HG02763 (cell line): ENCODE results near the gene ENDOV.
A peak's percentile ranks its signal among the peaks of the same experiment; 100 is the strongest.

Experiments used
- ATAC-seq: cut with Tn5 transposase; IDR thresholded peaks from one replicate; pipeline ENCODE4 v1.9.1; 2021; ENCODE audit warnings: mild to moderate bottlenecking, moderate library complexity; ENCODE audit not compliant: unreplicated experiment

Gene ENDOV

DNA sequence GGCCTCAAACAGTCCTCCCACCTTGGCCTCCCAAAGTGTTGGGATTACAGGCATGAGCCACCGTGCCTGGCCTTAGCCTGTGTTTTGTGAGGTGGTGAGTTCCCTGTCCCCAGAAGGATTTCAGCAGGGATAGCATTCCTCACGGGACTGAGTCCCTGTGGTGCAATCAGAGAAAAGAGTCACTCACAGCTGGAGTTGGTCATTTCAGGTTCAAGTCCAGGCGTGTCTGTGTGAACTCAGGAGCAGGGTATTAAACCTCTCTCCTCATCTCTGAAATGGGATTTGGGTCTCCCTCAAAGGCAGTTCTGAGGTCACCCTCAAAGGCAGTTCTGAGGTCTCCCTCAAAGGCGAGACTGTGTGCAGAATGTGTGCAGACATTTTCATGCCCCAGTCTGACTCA lies 32.8 kb downstream of the ENDOV start:
- ATAC-seq: no peak

DNA sequence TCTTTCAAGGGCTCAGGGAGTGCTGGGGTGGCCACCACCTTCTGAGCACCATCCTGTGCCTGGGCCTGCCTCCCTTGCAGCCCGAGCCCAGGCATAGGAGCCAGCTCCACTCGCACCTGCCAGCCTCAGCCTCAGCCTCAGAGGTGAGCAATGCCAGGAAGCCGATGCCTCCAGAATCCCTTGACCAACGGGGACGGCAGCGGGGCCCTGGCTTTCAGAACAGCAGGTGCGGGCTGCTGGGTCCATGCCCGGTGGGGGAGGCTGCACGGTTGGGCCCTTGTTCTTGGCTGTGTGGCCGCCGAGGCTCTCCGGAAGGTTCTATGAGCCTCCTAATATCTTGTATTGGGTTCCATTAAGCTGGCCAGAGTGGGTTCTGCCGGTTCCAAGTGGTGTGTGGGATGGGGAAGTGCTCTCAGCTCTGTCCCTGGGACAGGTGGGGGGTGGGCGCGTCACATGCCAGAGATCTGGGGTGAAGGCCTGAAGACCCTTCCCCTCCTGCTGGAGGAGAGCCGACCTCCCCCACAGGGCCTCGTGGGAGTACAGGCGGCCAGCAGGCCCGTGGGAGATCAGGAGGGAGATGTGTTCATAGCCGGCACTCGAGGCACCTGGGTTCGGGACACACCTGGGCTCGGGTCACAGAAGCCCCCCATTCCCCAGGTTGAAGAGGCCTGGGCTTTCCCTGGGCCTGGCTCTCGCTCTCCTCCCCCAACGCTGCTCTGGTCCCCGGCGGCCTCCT lies 34.4 kb downstream of the ENDOV start:
- ATAC-seq: no peak

DNA sequence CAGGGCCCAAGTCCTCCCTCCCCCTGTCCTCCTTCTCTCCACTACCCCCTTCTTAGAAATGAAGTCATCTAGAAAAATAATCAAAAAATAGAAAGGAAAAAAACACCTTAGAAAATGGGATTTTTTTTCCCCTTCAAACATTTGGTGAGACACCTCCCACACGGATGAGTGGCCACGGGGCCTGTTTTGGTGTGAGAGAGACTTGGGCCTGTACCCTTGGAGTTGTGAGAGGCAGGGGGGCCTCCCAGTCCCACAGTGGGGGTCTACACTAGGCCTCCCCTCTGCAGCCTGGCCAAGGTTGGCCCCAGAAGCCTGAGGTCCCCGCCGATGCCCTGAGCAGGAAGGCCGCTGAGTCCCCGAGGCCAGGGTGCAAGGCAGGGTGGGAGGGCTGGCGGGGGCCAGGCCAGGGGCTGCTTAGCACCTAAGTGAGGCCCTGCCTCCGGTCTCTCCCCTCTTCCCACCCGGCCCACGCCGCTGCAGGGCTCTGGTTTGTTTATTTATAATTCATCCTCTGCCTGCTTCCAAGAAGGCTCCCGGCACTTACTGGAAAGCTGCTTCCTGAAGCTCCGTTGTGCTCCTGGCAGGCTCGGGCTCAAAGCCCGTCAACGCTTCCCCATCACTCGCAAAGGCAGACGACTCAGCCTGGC lies 35.1 kb downstream of the ENDOV start:
- ATAC-seq: no peak

DNA sequence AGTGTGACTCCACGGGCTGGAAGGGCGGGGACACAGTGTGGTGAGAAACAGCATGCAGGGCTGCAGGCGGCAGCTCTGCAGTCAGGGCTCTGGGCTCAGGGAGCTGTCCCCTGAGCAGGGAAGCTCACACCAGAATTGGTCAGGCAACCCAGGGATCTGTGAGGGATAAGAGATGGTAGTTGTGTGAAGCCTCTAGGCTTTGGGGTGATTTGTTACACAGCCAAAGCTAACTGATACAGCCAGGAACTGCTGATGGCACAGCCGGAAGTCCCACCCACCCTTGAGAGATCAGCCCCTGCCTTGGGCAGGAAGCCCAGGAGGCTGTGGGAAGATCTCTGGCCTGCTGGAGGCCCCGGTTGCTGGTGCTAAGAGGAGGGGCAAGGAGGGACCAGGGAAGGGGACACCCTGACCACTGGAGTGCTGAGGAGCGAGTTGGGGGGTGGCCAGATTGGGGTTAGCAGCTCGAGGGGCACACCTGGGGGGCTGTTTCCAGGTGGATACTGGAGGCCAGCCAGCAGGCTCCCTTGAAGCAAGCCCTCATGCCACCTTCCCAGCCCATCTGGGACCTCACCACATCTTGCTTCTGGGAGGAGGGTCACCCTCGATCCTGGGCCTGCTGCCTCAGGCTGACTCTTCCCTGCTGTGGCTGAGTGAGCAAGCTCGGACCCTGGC lies 36.3 kb downstream of the ENDOV start:
- no peak for ATAC-seq

DNA sequence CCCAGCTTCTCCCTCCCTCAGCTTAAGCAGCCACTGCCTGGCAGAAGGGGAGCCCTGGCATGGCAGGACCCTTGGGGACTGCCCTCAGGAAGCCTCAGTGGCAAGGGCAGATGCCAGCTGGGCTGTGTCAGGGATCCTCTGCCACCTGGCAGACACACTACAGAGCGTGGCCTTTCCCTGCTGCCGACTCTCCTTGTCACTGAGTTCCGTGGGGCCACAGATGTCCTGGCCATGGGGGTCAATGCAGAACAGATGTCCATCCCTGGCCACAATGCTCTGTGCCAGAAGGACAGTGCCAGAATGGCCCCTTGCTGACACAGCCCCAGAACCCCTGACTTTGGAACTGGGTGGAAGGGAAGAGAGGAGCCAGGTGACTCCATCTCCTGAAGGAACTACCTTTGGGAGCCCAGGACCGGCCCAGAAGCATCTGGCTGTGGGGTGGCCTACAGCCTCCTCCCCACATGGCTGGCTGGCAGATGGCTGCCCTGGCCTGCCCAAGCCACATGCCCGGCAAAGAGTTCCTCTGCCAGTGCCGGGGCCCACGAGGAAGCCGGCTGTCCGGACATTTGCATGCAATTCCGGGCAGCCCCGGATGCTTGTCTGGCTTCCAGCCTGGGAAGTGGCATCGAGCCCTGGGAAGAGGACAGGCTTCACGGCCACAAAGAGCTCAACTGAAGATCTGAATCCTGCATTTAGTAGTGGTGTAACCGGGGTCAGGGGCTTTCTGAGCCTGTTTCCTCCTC lies 37.4 kb downstream of the ENDOV start:
- no peak for ATAC-seq

DNA sequence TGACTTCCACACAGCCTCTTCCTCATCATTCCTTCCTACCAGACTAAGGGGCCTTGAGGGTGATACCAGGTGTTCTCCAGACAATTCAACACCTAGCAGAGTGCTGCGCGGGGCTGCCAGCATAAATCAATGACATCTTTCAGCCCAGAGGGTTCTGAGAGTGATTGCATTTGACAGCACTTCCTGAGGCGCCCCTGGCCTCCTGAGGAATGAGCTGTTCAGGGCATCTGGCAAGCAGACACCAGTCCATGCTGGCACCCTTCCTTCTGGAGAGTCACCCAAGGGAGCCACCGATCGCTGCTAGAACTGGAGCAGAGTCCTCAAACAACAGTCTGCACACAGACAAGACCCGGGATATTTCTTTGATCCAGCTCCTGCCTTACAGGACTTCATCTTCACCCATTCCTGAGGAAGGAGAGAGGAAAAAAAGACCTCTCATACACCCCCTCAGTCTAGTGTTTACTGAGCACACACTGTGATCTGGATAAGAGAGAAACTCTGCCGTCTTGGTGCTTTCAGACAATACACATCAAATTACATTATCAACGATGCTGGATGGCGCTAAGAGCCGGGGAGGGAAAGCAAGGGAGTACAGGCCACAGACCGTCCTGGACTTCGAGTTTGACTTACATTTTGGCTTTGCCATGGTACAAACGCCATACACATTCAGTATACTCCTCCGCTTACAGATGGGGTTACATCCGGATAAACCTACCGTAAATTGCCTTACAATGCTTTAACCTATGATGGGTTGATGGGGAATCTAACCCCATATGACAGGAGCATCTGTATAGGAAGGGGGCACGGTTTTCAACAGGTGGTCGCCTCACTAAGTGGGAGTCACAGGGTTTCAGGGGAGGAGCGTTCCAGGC lies 38.4 kb downstream of the ENDOV start:
- ATAC-seq: no peak

- no peak for ATAC-seq
Observed at GRCh38 chr17:80453998-80454556, 39.1 kb downstream of the ENDOV start.

DNA sequence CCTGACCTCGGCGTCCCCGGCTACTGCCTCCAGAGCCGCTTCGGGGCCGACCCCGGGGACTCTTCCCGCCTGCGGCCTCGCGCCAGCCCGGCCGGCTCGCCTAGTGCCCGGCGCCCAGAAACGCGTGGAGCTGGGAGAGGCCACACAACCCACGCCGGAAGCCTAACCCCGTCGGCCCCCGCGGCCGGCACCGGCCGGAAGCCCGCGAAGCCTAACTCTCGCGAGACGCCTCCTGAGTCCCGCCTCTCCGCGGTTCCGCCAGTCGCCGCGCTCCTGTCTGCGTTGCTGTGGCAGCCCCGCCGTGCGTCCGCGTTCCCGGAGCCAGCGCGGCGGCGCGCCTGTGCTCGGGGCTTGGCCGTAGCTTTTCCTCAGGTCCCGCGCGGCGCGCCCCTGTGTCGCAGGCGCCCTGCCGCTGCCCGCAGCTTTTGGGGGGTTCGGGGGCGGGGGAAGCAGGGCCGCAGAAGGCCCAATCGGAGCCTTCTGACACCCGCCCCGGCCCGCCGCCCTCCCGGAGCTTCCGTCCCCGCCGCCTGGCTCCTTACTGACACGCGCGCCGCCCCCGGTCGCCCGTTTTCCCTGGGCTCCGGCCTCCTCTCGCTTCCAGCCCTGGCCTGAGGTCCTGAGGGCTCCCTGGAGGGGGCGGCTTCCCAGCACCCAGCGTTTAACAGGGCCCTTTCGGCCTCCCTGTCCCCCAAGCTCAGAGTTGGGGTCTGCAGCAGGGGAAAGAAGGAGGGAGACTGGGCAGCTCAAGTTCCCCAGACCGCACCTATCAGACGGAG lies 39.8 kb downstream of the ENDOV start:
- peak; percentile 81 for ATAC-seq

- peak; percentile 27 for ATAC-seq
Observed at GRCh38 chr17:80455336-80455710, 40.4 kb downstream of the ENDOV start.

GRCh38 chr17:80455784-80456183 lies 40.8 kb downstream of the ENDOV start:
- no peak for ATAC-seq

DNA sequence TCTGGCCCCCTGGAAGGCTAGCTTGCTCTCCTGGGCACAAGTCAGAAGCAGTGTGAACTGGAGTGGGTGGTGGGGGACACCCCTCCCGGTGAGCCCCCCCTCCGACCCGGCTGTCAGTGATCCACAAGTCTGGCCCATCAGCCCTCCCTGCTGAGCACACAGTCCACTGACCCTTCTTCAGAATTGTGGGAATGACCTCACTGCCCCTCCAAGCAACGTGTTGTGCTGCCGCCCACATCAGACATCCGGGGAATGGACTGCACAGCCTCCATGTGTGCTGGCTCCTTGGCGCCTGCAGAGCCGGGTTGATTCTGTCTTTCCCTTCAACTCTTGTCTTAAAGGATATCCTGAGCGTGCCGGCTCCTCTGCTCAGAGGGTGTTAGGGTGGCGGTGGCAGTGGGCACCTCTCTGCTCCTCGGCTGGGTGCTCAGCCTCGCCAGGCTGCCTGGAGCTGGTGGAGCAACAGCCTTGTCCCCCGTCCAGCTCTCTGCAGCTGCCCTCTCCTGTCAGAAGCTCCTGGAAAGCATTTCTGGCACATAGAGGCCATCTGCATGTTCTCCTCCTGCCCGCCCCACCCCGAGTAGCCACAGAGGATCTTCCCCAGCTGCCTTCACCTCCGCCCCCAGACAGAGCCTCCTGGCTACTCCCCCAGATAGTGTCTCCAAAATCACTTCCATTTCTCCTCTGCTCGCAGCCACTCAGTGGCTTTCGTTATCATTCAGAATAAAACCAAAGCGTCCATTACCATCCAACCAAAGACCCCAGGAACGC lies 41.7 kb downstream of the ENDOV start:
- ATAC-seq: no peak

- no peak for ATAC-seq
Observed at GRCh38 chr17:80457236-80457856, 42.4 kb downstream of the ENDOV start.

GRCh38 chr17:80458016-80458415 lies 43.0 kb downstream of the ENDOV start:
- no peak for ATAC-seq

DNA sequence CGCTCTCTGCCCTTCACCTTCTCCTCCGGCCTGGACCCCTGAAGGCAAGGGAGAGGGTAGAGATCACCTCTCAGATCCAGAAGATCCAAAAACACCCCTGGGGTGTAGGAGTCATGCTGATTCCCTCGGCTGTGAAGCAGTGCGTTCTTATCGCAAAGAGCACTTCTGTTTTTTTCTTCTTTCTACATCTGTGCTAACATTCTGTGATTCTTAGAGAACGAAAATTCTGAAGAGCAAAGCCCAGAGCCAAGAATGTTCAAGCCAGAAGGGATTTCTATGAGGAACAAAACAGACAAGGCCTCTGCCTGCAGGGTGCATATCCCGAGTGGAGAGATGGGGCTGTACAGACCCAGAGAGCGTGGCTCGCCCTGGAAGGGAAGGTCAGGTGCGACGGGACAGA lies 44.3 kb downstream of the ENDOV start:
- no peak for ATAC-seq

GRCh38 chr17:80460429-80460834 lies 45.5 kb downstream of the ENDOV start:
- ATAC-seq: no peak

DNA sequence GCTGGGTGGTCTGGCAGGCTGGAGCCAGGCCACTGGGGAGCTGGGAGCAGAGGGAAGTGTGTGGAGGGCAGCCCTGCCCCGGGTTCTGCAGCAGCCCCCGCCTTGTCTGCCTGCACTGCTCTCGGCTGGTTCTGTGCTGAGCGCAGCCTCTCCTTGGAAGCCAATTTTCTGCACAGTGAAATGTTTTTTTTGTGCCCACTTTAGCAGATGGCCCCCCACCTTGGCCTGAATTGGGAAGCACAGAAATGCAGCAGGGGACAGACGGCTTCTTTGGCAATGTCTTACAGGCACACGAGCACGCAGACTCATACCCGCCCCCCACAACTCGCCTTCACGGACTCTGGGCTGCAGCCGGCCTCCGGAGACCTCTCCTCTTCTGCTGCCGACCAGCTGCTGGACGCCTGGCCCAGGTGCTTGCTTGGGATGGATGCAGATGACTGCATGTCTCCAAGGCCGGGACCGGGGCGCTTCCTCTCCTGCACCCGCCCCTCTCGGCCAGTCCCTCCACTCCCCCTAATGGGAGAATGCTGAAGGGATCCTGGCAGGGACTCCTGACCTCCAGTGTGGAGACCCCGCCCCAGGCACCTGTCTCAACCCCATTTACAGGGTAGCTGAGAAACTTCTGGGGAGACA lies 46.7 kb downstream of the ENDOV start:
- no peak for ATAC-seq

DNA sequence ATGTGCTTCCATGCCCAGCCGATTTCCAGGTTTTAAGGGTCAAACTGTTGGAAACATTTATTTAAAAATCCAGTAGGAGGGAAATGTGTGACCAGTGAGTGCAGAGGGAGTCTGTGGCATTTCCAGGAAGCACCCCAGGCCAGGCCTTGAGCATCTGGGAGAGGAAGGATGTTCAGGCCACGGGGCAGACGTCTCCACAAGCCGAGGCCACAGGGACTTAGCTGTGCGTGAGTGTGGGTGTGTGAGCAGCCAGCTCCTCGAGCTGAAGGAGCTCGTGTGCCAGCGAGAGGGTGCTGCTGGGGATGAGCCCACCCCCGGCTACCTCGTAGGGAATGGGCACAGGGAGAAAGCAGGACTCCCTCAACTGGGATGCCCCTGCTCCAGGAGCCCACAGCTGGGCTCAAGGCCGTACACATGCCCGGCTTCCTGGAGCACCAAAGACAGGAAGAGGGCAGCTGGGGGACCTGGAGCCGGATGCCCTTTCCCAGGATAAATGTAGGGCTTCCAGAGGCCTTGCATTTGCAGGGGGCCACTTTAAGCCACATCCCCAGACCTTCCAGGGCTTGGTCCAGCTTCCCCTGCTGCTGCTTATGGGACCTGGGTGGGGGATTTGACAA lies 48.9 kb downstream of the ENDOV start:
- ATAC-seq: no peak
